ENCODE data around the gene FAM184B.
A peak's percentile ranks its signal among the peaks of the same experiment; 100 is the strongest.

The FAM184B gene

DNA sequence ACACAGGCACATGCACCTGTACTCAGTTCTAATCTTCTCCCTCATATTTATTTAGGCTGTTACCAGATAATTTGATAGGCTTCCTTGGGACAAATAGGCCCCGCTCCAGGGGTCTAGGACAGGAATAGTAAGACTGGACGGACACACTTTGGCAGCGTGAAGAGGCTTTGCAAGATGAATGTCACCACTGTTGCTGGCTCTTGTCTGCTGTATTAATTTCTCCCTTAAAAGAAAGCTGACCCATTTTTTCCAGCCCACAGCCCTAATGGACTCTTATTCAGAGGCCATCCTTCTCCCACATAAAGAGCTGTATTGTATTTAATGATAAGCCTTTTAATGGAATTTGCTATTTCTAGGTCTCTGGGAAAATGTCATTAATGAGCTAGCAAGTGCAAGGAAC lies 18.0 kb downstream of the FAM184B start:
- TF ChIP-seq, protein P1, sequence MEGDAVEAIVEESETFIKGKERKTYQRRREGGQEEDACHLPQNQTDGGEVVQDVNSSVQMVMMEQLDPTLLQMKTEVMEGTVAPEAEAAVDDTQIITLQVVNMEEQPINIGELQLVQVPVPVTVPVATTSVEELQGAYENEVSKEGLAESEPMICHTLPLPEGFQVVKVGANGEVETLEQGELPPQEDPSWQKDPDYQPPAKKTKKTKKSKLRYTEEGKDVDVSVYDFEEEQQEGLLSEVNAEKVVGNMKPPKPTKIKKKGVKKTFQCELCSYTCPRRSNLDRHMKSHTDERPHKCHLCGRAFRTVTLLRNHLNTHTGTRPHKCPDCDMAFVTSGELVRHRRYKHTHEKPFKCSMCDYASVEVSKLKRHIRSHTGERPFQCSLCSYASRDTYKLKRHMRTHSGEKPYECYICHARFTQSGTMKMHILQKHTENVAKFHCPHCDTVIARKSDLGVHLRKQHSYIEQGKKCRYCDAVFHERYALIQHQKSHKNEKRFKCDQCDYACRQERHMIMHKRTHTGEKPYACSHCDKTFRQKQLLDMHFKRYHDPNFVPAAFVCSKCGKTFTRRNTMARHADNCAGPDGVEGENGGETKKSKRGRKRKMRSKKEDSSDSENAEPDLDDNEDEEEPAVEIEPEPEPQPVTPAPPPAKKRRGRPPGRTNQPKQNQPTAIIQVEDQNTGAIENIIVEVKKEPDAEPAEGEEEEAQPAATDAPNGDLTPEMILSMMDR (IDR thresholded peaks at IDR 0.05; ENCODE audit: low read depth, low read length), result no peak
- Histone ChIP-seq H3K9me3 (no peaks in the 10 kb centered on the region; the same call in 1 of the 2 replicates), H3K36me3 (no peaks in the 10 kb centered on the region), H3K4me3 (ENCODE audit: low read depth, low read length) (no peak overlapping the region), H3K4me1 (no peaks in the 10 kb centered on the region; the same call in none of the 2 replicates), H3K27me3 (no peaks in the 10 kb centered on the region)
- no peak for DNase-seq

GRCh38 chr4:17762726-17763125 lies 18.7 kb downstream of the FAM184B start:
- Histone ChIP-seq H3K36me3 (no peaks in the 10 kb centered on the region), H3K9me3 (no peaks in the 10 kb centered on the region; the same call in 1 of the 2 replicates), H3K4me3 (ENCODE audit: low read depth, low read length) (no peak overlapping the region), H3K27me3 (no peaks in the 10 kb centered on the region), H3K4me1 (no peaks in the 10 kb centered on the region; the same call in none of the 2 replicates)
- TF ChIP-seq, protein P1 (IDR thresholded peaks at IDR 0.05; ENCODE audit: low read depth, low read length), result peak; percentile 54
- peak; percentile 32 for DNase-seq

DNA sequence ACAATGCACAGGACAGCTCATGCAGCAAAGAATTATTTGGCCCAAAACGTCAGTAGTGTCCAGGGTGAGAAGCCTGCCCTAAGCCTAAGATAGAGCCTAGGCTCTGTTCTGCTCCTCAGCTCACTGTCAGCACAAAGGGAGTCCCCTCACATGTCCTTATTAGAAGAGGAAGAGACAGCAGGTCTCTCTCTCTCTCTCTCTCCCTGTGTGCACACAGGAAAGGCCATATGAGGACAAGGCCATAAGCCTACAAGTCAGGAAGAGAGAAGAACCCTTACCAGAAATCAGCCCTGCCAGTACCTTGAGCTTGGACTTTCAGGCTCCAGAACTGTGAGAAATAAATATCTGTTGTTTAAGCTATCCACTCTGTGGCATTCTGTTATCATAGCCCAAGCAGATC lies 20.4 kb downstream of the FAM184B start:
- H3K27me3 ChIP-seq, result no peaks in the 10 kb centered on the region
- H3K4me3 ChIP-seq (ENCODE audit: low read depth, low read length), result no peak overlapping the region
- H3K36me3 ChIP-seq, result no peaks in the 10 kb centered on the region
- no peak for DNase-seq
- no peaks in the 10 kb centered on the region for H3K9me3 ChIP-seq
- H3K4me1 ChIP-seq, result no peaks in the 10 kb centered on the region; the same call in none of the 2 replicates
- TF ChIP-seq, protein P1 (IDR thresholded peaks at IDR 0.05; ENCODE audit: low read depth, low read length), result no peak

- no peak overlapping the region for H3K4me3 ChIP-seq (ENCODE audit: low read depth, low read length)
- TF ChIP-seq, protein P1 (IDR thresholded peaks at IDR 0.05; ENCODE audit: low read depth, low read length), result no peak
- H3K27me3 ChIP-seq, result no peaks in the 10 kb centered on the region
- H3K36me3 ChIP-seq, result no peaks in the 10 kb centered on the region
- H3K9me3 ChIP-seq, result no peaks in the 10 kb centered on the region
- H3K4me1 ChIP-seq, result no peaks in the 10 kb centered on the region; the same call in 1 of the 2 replicates
- no peak for DNase-seq
Measured at GRCh38 chr4:17760626-17761025, 20.8 kb downstream of the FAM184B start.

DNA sequence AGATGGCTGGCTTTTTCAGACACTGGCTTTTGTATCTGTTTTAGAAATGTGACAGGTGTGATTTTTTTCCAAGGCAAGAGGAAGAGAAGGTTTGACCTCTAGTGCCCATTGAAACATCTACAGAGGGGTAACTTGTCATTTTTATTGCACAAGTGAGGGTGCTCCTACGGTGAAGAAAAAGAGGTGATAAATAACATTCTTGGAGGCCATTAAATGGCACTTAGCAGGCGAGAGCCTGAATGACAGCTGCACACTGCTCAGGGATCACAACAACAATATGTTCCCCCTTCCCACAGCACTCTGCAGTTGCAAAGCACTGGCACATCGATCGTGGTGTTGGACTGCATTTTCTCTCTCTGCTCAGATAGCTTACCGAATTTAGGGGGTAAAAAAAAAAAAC lies 22.9 kb downstream of the FAM184B start:
- Histone ChIP-seq H3K4me3 (ENCODE audit: low read depth, low read length) (no peak overlapping the region), H3K9me3 (no peaks in the 10 kb centered on the region), H3K27me3 (no peaks in the 10 kb centered on the region), H3K36me3 (no peaks in the 10 kb centered on the region), H3K4me1 (no peaks in the 10 kb centered on the region; the same call in 1 of the 2 replicates)
- no peak for DNase-seq
- TF ChIP-seq, protein P1 (IDR thresholded peaks at IDR 0.05; ENCODE audit: low read depth, low read length), result no peak

GRCh38 chr4:17757621-17758020 lies 23.8 kb downstream of the FAM184B start:
- Histone ChIP-seq H3K36me3 (no peaks in the 10 kb centered on the region), H3K4me3 (ENCODE audit: low read depth, low read length) (no peak overlapping the region), H3K4me1 (no peaks in the 10 kb centered on the region), H3K27me3 (no peaks in the 10 kb centered on the region), H3K9me3 (no peaks in the 10 kb centered on the region)
- TF ChIP-seq, protein P1 (IDR thresholded peaks at IDR 0.05; ENCODE audit: low read depth, low read length), result no peak
- DNase-seq, result no peak

Data from BE2C (cell line).